A549 (cell line): ENCODE data around the gene EOMES. TPM values are rescaled to one million over a fixed set of nuclear protein-coding genes. Genes with fewer than 3 reads are reported as not detected.

ENCODE experiments used
- ATAC-seq, 2 experiments: fragments of 200-7000 bp in 1 of 2; fragments of >200 bp in 1 of 2; cut with Nextera tagmentation in 1 of 2; cut with Tn5 transposase in 1 of 2; 3 replicates each; pipeline versions ENCODE4 v1.8.0 to v1.9.1; 2018 to 2020; ENCODE audit warnings: mild to moderate bottlenecking in 1 of 2, moderate library complexity in 1 of 2
- CTCF ChIA-PET: fragments of 300-600 bp; sonication (Branson Sonifier 250); formaldehyde crosslinking; extraction: SDS; loops from one replicate; lab custom pipeline; 2021; ENCODE audit warnings: antibody characterized with exemption, inconsistent platforms; lab: Yijun Ruan, JAX
- POLR2A ChIA-PET: fragments of 350-600 bp; formaldehyde crosslinking; extraction: SDS; loops from one replicate; lab custom pipeline; 2021; ENCODE audit warnings: antibody characterized with exemption, inconsistent platforms; lab: Yijun Ruan, JAX
- DNase-seq, 2 experiments: peaks; one replicate each; pipeline versions ENCODE4 v3.0.0 to v3.0.0-alpha.2; 2011 to 2016; ENCODE audit warnings: low read depth in 1 of 2, low spot score in 1 of 2
- FAIRE-seq: peaks from 2 replicates; lab custom pipeline; 2011; peaks lifted over from hg19 to GRCh38; lab: Jason Lieb, UNC
- H3K27ac ChIP-seq, 2 experiments: fragments of >200 bp; sonication (Bioruptor Twin); formaldehyde crosslinking; 3 replicates each; pipeline ENCODE4 v1.5.1; 2016 to 2017
- H3K4me1 ChIP-seq: fragments of >200 bp; sonication (Bioruptor Twin); formaldehyde crosslinking; 3 replicates; pipeline ENCODE4 v1.6.1; 2016
- H3K4me2 ChIP-seq: fragments of >200 bp; sonication (Bioruptor Twin); formaldehyde crosslinking; 3 replicates; pipeline ENCODE4 v1.6.1; 2016
- H3K4me3 ChIP-seq: fragments of >200 bp; sonication (Bioruptor Twin); formaldehyde crosslinking; 3 replicates; pipeline ENCODE4 v1.5.1; 2016
- H3K9me3 ChIP-seq: fragments of >200 bp; sonication (Bioruptor Twin); formaldehyde crosslinking; 3 replicates; pipeline ENCODE4 v1.6.1; 2016
- BCL3 ChIP-seq: fragments of >200 bp; sonication (Bioruptor Twin); formaldehyde crosslinking; IDR thresholded peaks from 3 replicates; pipeline ENCODE4 v1.6.1; 2016
- CBX2 ChIP-seq: fragments of 200-600 bp; sonication (generic); IDR thresholded peaks from 2 replicates; pipeline ENCODE4 v1.6.1; 2016; ENCODE audit warnings: low read depth, mild to moderate bottlenecking, borderline replicate concordance
- E2F6 ChIP-seq: IDR thresholded peaks from 2 replicates; pipeline ENCODE4 v1.6.1; 2012; ENCODE audit warnings: low read depth, borderline replicate concordance
- EHF ChIP-seq: fragments of 250-450 bp; sonication (Bioruptor Pico); IDR thresholded peaks from 2 replicates; pipeline ENCODE4 v1.5.0; 2020; ENCODE audit warnings: mild to moderate bottlenecking
- ELK1 ChIP-seq: fragments of 150-350 bp; IDR thresholded peaks from 2 replicates; pipeline ENCODE4 v1.6.1; 2014; ENCODE audit warnings: low read depth, mild to moderate bottlenecking, low read length
- EP300 ChIP-seq, 2 experiments: fragments of >200 bp; sonication (Bioruptor Twin); formaldehyde crosslinking; IDR thresholded peaks; 2 replicates in 1 of 2; 3 replicates in 1 of 2; pipeline ENCODE4 v1.6.1; 2016 to 2017
- FOSB ChIP-seq: fragments of 250-450 bp; sonication (Bioruptor Pico); IDR thresholded peaks from 2 replicates; pipeline ENCODE4 v1.5.0; 2020; ENCODE audit warnings: mild to moderate bottlenecking, moderate library complexity
- FOSL2 ChIP-seq, 2 experiments: fragments of 450-650 bp in 1 of 2; fragments of >200 bp in 1 of 2; sonication (Bioruptor Twin) in 1 of 2; formaldehyde crosslinking; IDR thresholded peaks; 2 replicates each; pipeline versions ENCODE4 v1.5.0 to v1.6.1; 2016 to 2020; ENCODE audit warnings: mild to moderate bottlenecking in 1 of 2, moderate library complexity in 1 of 2
- FOXS1 ChIP-seq: fragments of 250-450 bp; sonication (Bioruptor Pico); IDR thresholded peaks from 2 replicates; pipeline ENCODE4 v1.5.0; 2020; ENCODE audit warnings: mild to moderate bottlenecking, moderate library complexity
- GATA3 ChIP-seq: IDR thresholded peaks from 2 replicates; pipeline ENCODE4 v1.6.1; 2012; ENCODE audit warnings: borderline replicate concordance
- HES2 ChIP-seq: fragments of >200 bp; sonication (Bioruptor Twin); formaldehyde crosslinking; IDR thresholded peaks from 2 replicates; pipeline ENCODE4 v1.6.1; 2016
- HEYL ChIP-seq: fragments of 250-450 bp; sonication (Bioruptor Pico); IDR thresholded peaks from 2 replicates; pipeline ENCODE4 v1.8.0; 2021; ENCODE audit warnings: mild to moderate bottlenecking, moderate library complexity
- HMGXB4 ChIP-seq: fragments of 250-450 bp; sonication (Bioruptor Pico); IDR thresholded peaks from 2 replicates; pipeline ENCODE4 v1.5.0; 2021; ENCODE audit warnings: mild to moderate bottlenecking, moderate library complexity, borderline replicate concordance
- JUN ChIP-seq, 2 experiments: fragments of >200 bp; sonication (Bioruptor Twin); formaldehyde crosslinking; IDR thresholded peaks; 2 replicates in 1 of 2; 3 replicates in 1 of 2; pipeline ENCODE4 v1.6.1; 2016 to 2017
- PBX3 ChIP-seq: IDR thresholded peaks from 2 replicates; pipeline ENCODE4 v1.6.1; 2012
- RNF2 ChIP-seq: fragments of 200-600 bp; sonication (generic); IDR thresholded peaks from 2 replicates; pipeline ENCODE4 v1.6.1; 2016; ENCODE audit warnings: low read depth, mild to moderate bottlenecking, antibody characterized with exemption, moderate library complexity, borderline replicate concordance
- SMC3 ChIP-seq: fragments of >200 bp; sonication (Bioruptor Twin); formaldehyde crosslinking; IDR thresholded peaks from 3 replicates; pipeline ENCODE4 v1.6.1; 2018; ENCODE audit warnings: inconsistent platforms
- SREBF2 ChIP-seq: fragments of 450-650 bp; IDR thresholded peaks from 2 replicates; pipeline ENCODE4 v1.6.1; 2014; ENCODE audit warnings: mild to moderate bottlenecking, moderate library complexity
- TFCP2L1 ChIP-seq: fragments of 250-450 bp; sonication (Bioruptor Pico); IDR thresholded peaks from 2 replicates; pipeline ENCODE4 v1.5.0; 2021; ENCODE audit warnings: mild to moderate bottlenecking
- ZC3H11A ChIP-seq: fragments of 450-650 bp; IDR thresholded peaks from 2 replicates; pipeline ENCODE4 v1.6.1; 2014; ENCODE audit warnings: antibody characterized with exemption, mild to moderate bottlenecking
- ZFP36 ChIP-seq: fragments of 450-650 bp; IDR thresholded peaks from 2 replicates; pipeline ENCODE4 v1.6.1; 2014; ENCODE audit warnings: borderline replicate concordance; ENCODE audit not compliant: partially characterized antibody
- ZSCAN20 ChIP-seq: fragments of 250-450 bp; sonication (Bioruptor Pico); IDR thresholded peaks from 2 replicates; pipeline ENCODE4 v1.8.0; 2022; ENCODE audit warnings: mild to moderate bottlenecking, moderate library complexity
- WGBS: methylation state at CpG from one replicate; pipeline ENCODE4 v1.1.6; 2017; ENCODE audit errors: missing lambda C conversion rate; 5-methylcytosine and 5-hydroxymethylcytosine counted together
- polyA plus RNA-seq, 4 experiments: library from polyadenylated mRNA; depleted of rRNA in 3 of 4; stranded (reverse); fragments of >200 nt; fragmentation: RNase III in 1 of 4; extraction: RNeasy Plus Mini Kit Qiagen cat#74134 plus additional on column Dnase treatment in 1 of 4; gene quantifications; 2 replicates in 3 of 4; 3 replicates in 1 of 4; pipeline ENCODE4 v1.2.3, GENCODE V29; 2011 to 2017

Gene EOMES
- polyA plus RNA-seq, 2 of the 4 experiments (the other 2 are of a cell fraction) = 0.84 to 1.2 TPM

GRCh38 chr3:27717200-27717852 is 4.8 kb downstream of the EOMES start:
- CTCF ChIA-PET = interaction anchor here (1.0 to 1.4 kb wide), 3 partner anchors 583 to 618 kb away, joined by 3 to 4 read pairs (median 3); no protein-coding TSS in a partner anchor

GRCh38 chr3:27716309-27716708 is 5.8 kb downstream of the EOMES start:
- Histone ChIP-seq H3K4me2 (no peak overlapping the region), H3K9me3 (no peaks in the 10 kb centered on the region), H3K4me3 (no peak overlapping the region), H3K4me1 (peaks cover 14% of the 10 kb centered on the region; the same call in 2 of the 3 replicates), H3K27ac (no peak overlapping the region)
- ATAC-seq = no peak
- TF ChIP-seq HES2 (no peak), CBX2 (no peak), ZC3H11A (no peak), GATA3 (no peak), HEYL (CRISPR knock-in tag) (no peak), SREBF2 (no peak), ZFP36 (no peak), RNF2 (no peak), HMGXB4 (CRISPR knock-in tag) (no peak), EP300 (IDR thresholded peaks at IDR 0.05) (no peak), PBX3 (no peak), SMC3 (no peak), FOXS1 (CRISPR knock-in tag) (no peak)
- ChIA-PET CTCF (no interaction called here), POLR2A (no interaction called here)
- no peak for DNase-seq
- no peak for FAIRE-seq
- 91% methylated on average over 3 of the region's 3 CpGs for WGBS

More at GRCh38 chr3:27717200-27717852, 4.8 kb downstream of the EOMES start:
- H3K4me3 ChIP-seq = no peak overlapping the region
- peaks cover 14% of the 10 kb centered on the region; the same call in 2 of the 3 replicates for H3K4me1 ChIP-seq
- POLR2A ChIA-PET = no interaction called here
- DNase-seq (no peak), FAIRE-seq (no peak), ATAC-seq (no peak)
- 86% methylated on average over 16 of the region's 16 CpGs for WGBS
- H3K4me2 ChIP-seq = no peak overlapping the region
- H3K9me3 ChIP-seq = no peaks in the 10 kb centered on the region
- TF ChIP-seq JUN (IDR thresholded peaks at IDR 0.05) = no peak
- no peak for TF ChIP-seq HES2
- TF ChIP-seq BCL3 = no peak
- no peak for TF ChIP-seq FOSB (CRISPR knock-in tag)
- TF ChIP-seq ELK1 = no peak
- no peak for TF ChIP-seq EHF (CRISPR knock-in tag)
- TF ChIP-seq TFCP2L1 (CRISPR knock-in tag) = no peak
- no peak for TF ChIP-seq ZSCAN20 (CRISPR knock-in tag)
- TF ChIP-seq E2F6 = no peak
- no peak for TF ChIP-seq EP300 (IDR thresholded peaks at IDR 0.05)
- TF ChIP-seq FOSL2 (IDR thresholded peaks at IDR 0.05) = no peak
- TF ChIP-seq FOSL2 (CRISPR knock-in tag; IDR thresholded peaks at IDR 0.05) = no peak
- no peak overlapping the region for H3K27ac ChIP-seq
